Osteoblast (primary cell): ENCODE measurements around the gene GRIN3B. TPM values are rescaled to one million over a fixed set of nuclear protein-coding genes. Genes with fewer than 3 reads are reported as not detected.

Experiments
- DNase-seq: peaks from one replicate; pipeline ENCODE4 v3.0.0; 2011; ENCODE audit warnings: low spot score, mixed read lengths; ENCODE audit not compliant: insufficient read length; ENCODE audit errors: missing footprints
- H2AFZ ChIP-seq: 2 replicates; pipeline ENCODE4 v1.6.0; 2011; ENCODE audit warnings: mild to moderate bottlenecking, low read length
- H3K27ac ChIP-seq: 2 replicates; pipeline ENCODE4 v1.5.1; 2011; ENCODE audit warnings: mild to moderate bottlenecking, low read depth, low read length, moderate library complexity
- H3K27me3 ChIP-seq: 2 replicates; pipeline ENCODE4 v1.6.0; 2012; ENCODE audit warnings: mild to moderate bottlenecking, control low read depth, inconsistent platforms, low read length, moderate library complexity; ENCODE audit not compliant: insufficient read depth
- H3K36me3 ChIP-seq: 2 replicates; pipeline ENCODE4 v1.5.1; 2011; ENCODE audit warnings: mild to moderate bottlenecking, low read length, control low read depth, moderate library complexity; ENCODE audit not compliant: insufficient read depth
- H3K4me1 ChIP-seq: 2 replicates; pipeline ENCODE4 v1.5.1; 2011; ENCODE audit warnings: mild to moderate bottlenecking, low read length, control low read depth, moderate library complexity; ENCODE audit not compliant: insufficient read depth
- H3K4me2 ChIP-seq: 2 replicates; pipeline ENCODE4 v1.6.0; 2011; ENCODE audit warnings: mild to moderate bottlenecking, low read length; ENCODE audit not compliant: insufficient read depth
- H3K4me3 ChIP-seq: fragments of 200-600 bp; sonication (generic); 3 replicates; pipeline ENCODE4 v1.5.1; 2012; ENCODE audit warnings: mild to moderate bottlenecking, low read length, inconsistent platforms; ENCODE audit not compliant: insufficient read depth
- H3K79me2 ChIP-seq: 2 replicates; pipeline ENCODE4 v1.6.0; 2012; ENCODE audit warnings: mild to moderate bottlenecking, low read length, control low read depth, inconsistent platforms; ENCODE audit not compliant: insufficient read depth
- H3K9me3 ChIP-seq: 2 replicates; pipeline ENCODE4 v1.5.1; 2011; ENCODE audit warnings: low read depth, low read length, control low read depth
- H4K20me1 ChIP-seq: 2 replicates; pipeline ENCODE4 v1.6.0; 2012; ENCODE audit warnings: mild to moderate bottlenecking, low read length, control low read depth; ENCODE audit not compliant: insufficient read depth
- total RNA-seq: library from RNA; depleted of rRNA; stranded (reverse); fragments of >200 nt; gene quantifications from 2 replicates; pipeline ENCODE4 v1.2.3, GENCODE V29; 2012
- TF ChIP-seq, protein P1 (sequence below): IDR thresholded peaks from 2 replicates; pipeline ENCODE4 v1.5.1; 2011; ENCODE audit warnings: mild to moderate bottlenecking, low read depth, low read length, moderate library complexity; ENCODE audit errors: extremely low read depth

GRIN3B gene
- total RNA-seq, 1 donor = not detected

DNA sequence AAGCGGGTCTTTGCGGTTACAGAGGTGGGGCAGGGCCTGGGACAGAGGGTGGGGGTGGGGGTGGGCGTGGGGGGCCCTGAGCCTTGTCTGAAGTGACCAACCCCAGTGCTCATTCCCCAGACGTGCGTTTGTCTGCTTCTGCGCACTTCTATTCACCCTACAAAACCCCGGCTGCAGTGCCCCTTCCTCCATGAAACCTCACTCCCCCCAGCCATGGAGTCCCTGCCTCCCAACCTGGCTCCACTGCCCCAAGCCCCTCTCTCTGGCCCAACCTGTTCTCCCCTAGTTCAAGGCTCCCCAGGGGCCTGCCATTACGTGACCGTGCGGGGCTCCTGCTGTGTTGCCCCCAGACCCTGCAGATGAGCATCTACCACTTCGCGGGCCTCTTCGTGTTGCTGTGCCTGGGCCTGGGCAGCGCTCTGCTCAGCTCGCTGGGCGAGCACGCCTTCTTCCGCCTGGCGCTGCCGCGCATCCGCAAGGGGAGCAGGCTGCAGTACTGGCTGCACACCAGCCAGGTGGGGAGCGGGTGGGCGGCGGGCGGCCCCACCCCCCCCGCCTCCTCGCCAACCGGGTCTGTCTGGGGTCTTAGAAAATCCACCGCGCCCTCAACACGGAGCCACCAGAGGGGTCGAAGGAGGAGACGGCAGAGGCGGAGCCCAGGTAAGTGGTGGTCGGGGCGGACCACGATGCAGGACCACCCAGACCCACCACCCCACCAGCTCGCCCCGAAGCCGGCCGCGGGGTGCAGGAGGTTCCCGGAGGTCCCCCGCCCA is 8.2 kb downstream of the GRIN3B start:
- Histone ChIP-seq H3K79me2 (peaks cover 7% of the 10 kb centered on the region), H2AFZ (no peak overlapping the region), H4K20me1 (peaks cover 9% of the 10 kb centered on the region), H3K4me1 (no peaks in the 10 kb centered on the region), H3K4me3 (no peak overlapping the region), H3K27me3 (no peaks in the 10 kb centered on the region), H3K4me2 (no peak overlapping the region), H3K9me3 (no peaks in the 10 kb centered on the region), H3K27ac (no peak overlapping the region), H3K36me3 (peaks cover 18% of the 10 kb centered on the region)
- TF ChIP-seq, protein P1, sequence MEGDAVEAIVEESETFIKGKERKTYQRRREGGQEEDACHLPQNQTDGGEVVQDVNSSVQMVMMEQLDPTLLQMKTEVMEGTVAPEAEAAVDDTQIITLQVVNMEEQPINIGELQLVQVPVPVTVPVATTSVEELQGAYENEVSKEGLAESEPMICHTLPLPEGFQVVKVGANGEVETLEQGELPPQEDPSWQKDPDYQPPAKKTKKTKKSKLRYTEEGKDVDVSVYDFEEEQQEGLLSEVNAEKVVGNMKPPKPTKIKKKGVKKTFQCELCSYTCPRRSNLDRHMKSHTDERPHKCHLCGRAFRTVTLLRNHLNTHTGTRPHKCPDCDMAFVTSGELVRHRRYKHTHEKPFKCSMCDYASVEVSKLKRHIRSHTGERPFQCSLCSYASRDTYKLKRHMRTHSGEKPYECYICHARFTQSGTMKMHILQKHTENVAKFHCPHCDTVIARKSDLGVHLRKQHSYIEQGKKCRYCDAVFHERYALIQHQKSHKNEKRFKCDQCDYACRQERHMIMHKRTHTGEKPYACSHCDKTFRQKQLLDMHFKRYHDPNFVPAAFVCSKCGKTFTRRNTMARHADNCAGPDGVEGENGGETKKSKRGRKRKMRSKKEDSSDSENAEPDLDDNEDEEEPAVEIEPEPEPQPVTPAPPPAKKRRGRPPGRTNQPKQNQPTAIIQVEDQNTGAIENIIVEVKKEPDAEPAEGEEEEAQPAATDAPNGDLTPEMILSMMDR = no peak
- DNase-seq = no peak

DNA sequence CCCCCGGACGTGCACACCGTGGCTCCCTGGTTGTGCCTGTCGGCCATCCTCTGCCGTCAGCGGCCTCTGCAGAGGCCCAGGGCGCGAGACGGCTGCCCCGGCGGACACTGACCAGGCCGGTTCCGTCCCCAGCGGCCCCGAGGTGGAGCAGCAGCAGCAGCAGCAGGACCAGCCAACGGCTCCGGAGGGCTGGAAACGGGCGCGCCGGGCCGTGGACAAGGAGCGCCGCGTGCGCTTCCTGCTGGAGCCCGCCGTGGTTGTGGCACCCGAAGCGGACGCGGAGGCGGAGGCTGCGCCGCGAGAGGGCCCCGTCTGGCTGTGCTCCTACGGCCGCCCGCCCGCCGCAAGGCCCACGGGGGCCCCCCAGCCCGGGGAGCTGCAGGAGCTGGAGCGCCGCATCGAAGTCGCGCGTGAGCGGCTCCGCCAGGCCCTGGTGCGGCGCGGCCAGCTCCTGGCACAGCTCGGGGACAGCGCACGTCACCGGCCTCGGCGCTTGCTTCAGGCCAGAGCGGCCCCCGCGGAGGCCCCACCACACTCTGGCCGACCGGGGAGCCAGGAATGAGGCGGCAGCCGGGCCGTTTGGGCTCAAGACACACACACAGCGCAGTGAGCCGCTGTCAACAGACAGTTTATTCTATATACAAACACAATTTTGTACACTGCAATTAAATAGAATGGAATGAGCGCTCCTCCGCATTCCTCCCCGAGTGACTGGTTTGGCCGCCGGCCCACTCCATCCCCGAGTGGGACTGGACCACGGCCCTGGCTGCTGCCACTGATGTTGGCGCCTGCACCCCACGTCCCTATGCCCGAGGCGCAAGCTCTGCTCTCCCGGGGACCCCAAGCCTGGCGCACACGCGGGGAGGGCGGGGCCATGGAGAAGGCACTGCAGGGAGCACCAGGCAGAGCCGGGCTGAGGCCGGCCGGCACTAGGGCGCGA is 9.1 kb downstream of the GRIN3B start:
- H3K9me3 ChIP-seq = no peaks in the 10 kb centered on the region
- H2AFZ ChIP-seq = no peak overlapping the region
- H3K27me3 ChIP-seq = no peaks in the 10 kb centered on the region
- no peak overlapping the region for H3K27ac ChIP-seq
- TF ChIP-seq, protein P1 = no peak
- H4K20me1 ChIP-seq = peaks cover 16% of the 10 kb centered on the region
- DNase-seq = peak; percentile 99
- no peak overlapping the region for H3K4me2 ChIP-seq
- H3K36me3 ChIP-seq = peaks cover 21% of the 10 kb centered on the region
- H3K4me3 ChIP-seq = no peak overlapping the region
- no peaks in the 10 kb centered on the region for H3K4me1 ChIP-seq
- H3K79me2 ChIP-seq = peaks cover 15% of the 10 kb centered on the region

DNA sequence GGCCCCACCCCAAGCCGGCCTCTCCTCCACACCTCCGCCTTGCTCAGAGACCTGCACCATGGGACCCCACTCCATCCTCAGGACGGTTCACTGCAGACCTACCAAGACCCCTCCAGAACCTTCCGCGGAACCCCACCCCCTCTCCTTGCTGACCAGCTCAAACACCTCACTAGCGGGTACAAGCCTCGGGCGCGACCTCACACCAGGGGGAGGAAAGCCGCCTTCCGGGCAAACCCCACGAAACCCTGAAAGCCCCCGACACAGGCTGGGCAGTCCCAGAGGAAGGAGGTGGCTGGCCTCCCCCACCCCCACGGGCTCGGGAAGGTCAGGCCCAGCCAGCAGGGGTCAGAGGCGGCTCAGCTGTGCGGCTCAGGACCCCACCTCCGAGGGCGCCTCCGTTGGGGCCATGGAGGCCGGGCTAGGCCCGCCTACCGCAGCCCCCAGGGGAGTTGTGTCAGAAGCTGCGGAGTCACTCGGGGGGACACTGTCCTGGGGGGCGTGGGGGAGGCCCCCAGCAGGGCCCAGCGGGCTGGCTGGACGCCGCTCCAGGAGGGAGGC is 9.8 kb downstream of the GRIN3B start:
- Histone ChIP-seq H3K9me3 (no peaks in the 10 kb centered on the region), H3K4me2 (no peak overlapping the region), H3K4me3 (no peak overlapping the region), H3K27me3 (no peaks in the 10 kb centered on the region), H4K20me1 (peaks cover 20% of the 10 kb centered on the region), H3K4me1 (no peaks in the 10 kb centered on the region), H3K36me3 (peaks cover 22% of the 10 kb centered on the region), H3K79me2 (peaks cover 23% of the 10 kb centered on the region), H3K27ac (no peak overlapping the region), H2AFZ (no peak overlapping the region)
- no peak for DNase-seq
- TF ChIP-seq, protein P1 = no peak
